HG02884 (cell line): ENCODE results near the gene EPHA3.

Source experiments
- ATAC-seq: cut with Tn5 transposase; IDR thresholded peaks from one replicate; pipeline ENCODE4 v1.9.1; 2021; ENCODE audit warnings: mild to moderate bottlenecking, moderate library complexity; ENCODE audit not compliant: unreplicated experiment

EPHA3 gene

DNA sequence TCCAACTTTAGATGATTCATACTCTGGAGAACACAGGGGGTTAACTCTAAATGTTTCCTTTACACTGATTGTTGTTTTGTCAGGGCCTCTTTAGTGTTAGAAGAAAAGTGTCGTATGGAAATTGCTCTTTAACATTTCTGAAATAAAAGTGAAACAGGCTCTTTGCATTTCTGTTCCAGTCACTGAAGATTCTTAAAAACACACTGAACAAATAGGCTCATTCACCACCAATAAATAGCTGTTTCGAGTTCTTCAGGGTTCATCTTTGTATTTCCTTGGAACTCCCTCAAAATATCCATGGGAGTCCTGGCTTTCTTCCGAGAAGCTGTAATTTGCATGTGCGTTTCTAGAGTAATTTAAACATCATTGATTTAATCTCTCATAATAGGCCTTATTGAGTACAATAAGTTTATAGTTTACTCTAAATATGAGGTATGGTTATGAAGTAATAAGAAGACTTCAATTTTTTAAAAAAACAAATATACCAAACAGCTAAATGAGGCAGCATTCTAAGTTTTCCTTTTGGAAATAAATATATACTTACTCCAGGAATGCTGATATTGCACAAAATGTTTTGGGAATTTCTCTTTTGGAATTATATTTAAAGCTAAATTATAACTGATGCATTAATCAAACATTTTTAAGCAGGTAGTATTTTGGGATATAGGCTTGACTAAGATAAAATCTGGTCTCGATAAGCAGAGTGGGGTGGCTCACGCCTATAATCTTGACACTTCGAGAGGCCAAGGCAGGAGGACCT is 327.4 kb downstream of the EPHA3 start:
- ATAC-seq = no peak

DNA sequence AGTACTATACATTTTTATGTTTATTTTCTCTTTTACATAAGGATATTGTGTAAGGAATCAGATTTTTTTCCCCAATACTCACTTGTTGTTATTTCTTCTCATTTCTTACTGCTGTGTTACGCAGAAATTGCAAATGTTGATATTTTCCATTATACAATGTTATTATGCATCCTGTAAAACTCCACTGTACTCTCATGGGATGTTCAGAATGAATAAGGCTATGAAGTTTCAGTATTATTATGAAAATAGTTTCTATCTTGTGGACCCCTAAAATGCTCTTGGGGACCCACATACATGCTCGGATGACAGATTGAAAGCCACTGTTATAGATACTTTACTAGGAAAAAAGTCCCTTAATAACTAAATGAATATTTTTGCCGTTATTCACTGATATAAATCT is 329.4 kb downstream of the EPHA3 start:
- ATAC-seq = no peak

GRCh38 chr3:89440386-89440785 is 333.0 kb downstream of the EPHA3 start:
- ATAC-seq = no peak

GRCh38 chr3:89441141-89441540 is 333.7 kb downstream of the EPHA3 start:
- no peak for ATAC-seq

DNA sequence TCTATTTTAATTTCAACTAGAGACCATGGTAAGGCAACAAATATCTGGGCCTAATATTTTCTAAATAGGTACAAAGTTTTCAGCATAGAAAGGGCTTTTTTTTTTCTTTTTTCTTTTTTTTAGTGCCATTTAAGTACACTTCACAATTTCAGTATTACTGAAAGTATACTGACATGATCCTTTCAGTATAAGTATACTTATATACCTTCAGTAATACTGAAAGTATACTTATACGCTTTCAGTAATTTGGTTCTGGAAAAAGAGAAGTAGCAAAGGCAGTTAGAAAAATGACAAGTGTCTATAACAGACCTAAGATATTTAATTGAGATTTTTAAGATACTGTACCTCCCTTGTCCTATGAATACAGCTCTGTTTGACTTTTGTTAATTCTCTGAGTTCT is 339.2 kb downstream of the EPHA3 start:
- ATAC-seq = no peak

GRCh38 chr3:89447243-89447642 is 339.8 kb downstream of the EPHA3 start:
- no peak for ATAC-seq

DNA sequence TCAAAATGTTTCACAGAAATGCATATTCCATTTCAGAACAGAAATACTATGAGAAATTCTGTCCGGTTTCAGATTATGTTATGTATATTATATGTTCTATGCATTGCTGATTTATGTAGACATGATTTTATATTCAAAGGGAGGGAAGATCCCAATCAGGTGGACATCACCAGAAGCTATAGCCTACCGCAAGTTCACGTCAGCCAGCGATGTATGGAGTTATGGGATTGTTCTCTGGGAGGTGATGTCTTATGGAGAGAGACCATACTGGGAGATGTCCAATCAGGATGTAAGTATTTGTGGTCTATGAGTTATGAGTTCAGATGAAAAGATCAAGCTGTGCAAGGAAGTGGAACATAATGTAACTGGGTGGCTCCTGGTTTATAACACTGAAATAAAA is 341.7 kb downstream of the EPHA3 start:
- no peak for ATAC-seq

- ATAC-seq = no peak
Observed at GRCh38 chr3:89452066-89452465, 344.6 kb downstream of the EPHA3 start.

DNA sequence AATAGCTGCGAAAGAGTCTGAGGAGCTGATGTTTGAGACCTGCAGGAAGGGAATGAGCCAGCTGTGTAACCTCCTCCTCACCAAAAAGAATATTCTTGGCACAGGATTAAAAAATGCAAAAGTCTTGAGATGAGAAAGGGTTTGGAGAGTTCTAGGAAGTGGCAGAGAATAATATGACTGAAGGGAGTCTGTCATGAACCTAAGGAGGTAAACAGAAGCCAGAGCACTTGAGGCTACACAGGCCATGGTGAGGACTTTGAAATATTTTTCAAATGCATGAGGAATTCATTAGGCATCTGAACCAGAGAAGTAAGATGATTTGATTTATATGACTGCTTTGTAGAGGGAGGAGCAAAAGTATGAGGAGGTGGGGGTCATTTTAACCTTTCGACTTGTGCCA is 347.8 kb downstream of the EPHA3 start:
- ATAC-seq = no peak

- no peak for ATAC-seq
Observed at GRCh38 chr3:89467898-89468363, 360.5 kb downstream of the EPHA3 start.

DNA sequence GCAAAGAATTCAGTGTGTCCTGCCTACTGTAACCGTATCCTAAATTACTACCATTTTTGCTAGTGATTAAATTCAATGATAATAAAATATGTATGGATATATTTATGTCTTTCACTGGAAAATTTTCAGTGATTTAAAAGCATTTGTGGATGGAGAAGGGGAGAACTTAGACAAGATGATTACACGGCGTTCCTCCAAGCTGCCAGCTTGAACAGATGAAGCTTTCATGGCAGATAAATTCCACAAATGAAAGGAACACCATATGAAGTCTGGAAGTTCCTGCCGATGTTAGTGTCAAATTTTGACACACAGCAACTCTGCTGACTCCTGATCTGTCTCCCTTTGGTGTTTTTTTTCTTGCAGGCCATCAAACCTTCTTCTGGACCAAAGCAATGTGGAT is 364.7 kb downstream of the EPHA3 start:
- ATAC-seq = no peak

- ATAC-seq = no peak
Observed at GRCh38 chr3:89474333-89475130, 367.1 kb downstream of the EPHA3 start.

GRCh38 chr3:89488800-89489580 is 381.6 kb downstream of the EPHA3 start:
- ATAC-seq = no peak

GRCh38 chr3:89490129-89490528 is 382.7 kb downstream of the EPHA3 start:
- no peak for ATAC-seq

GRCh38 chr3:89494734-89495133 is 387.3 kb downstream of the EPHA3 start:
- ATAC-seq = no peak

- no peak for ATAC-seq
Observed at GRCh38 chr3:89503891-89504391, 396.5 kb downstream of the EPHA3 start.

DNA sequence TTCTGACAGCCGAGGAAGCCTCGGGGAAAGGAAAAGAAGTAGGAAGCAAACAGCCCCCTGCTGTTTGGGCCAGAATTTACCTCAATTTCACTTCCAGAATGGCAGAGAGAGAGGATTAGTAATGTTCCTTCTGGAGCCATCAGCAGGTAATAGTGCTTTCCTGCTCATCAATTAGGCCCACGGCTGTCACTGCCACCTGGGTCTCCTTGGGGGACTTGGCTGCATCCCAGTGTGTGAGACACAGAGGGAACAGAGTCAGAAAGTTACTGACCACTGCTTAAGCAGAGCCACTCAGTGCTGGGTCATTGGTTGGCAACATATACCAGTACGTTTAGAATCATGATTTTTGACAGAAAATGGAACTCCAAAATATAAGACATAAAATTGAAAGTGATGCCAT is 397.0 kb downstream of the EPHA3 start:
- no peak for ATAC-seq

DNA sequence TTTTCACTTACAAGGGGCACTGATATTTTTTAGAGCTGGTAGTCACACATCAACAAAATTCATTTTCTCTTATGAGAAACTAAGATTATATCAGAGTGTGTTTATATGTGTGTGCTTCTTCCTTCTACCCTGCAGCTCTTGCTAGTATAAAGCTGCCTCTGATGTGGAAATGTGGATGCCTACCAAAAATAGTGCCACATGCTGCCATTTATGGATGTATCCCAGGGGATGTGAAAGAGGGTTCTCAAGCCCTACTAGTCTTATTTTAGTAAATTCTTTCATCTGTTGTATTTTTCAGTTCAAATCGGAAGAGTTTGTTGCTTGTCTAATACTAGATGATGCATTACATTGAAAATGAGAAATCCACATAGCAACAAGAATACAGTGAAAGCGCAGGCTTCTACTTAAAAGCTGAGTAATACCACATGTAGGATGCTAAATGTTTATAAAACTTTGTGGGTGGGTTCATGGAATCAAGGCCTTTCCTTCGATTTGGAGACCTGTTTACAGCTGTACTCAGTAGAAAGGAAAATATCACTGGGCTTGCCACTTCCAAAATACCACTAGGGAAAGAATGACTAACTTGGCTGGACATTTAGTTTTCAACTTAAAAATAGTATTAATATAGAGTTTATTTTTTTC is 399.2 kb downstream of the EPHA3 start:
- ATAC-seq = no peak

- ATAC-seq = no peak
Observed at GRCh38 chr3:89521328-89521727, 413.9 kb downstream of the EPHA3 start.

- ATAC-seq = no peak
Observed at GRCh38 chr3:89522155-89522554, 414.7 kb downstream of the EPHA3 start.

DNA sequence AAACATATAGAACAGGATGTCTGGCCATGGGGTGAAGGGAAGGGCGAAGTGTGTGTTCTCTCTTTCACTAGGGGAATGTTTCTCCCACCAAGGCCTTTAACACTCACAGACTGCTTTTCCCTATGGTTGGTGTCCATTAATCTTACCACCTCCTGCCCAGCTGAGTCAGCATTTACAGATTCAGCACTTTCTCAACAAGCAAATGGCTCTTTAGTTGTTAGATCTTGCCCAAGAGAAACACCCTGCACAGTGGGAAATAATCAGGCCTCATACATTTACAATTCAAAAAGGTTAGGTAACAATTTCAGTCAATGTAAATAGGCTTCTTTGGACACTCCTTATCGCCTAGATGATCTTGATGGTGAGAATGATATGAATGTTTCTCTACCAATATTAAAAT is 418.2 kb downstream of the EPHA3 start:
- no peak for ATAC-seq
